Keratinocyte (primary cell): ENCODE measurements around the gene LHFPL6.

Experiments used
- CTCF ChIP-seq, 3 experiments: IDR thresholded peaks in 1 of 3; conservative IDR thresholded peaks in 1 of 3; optimal IDR thresholded peaks in 1 of 3; 2 replicates in 2 of 3; 3 replicates in 1 of 3; pipeline versions ENCODE3 to v1.5.1; 2011; ENCODE audit warnings: low read length in 3 of 3, mild to moderate bottlenecking in 3 of 3, moderate library complexity in 2 of 3, control low read depth in 1 of 3, inconsistent platforms in 1 of 3; ENCODE audit not compliant: insufficient read depth in 2 of 3; ENCODE audit errors: extremely low read depth in 1 of 3
- EZH2 ChIP-seq: IDR thresholded peaks from one replicate; pipeline ENCODE4 v1.6.1; 2012; ENCODE audit warnings: inconsistent platforms, mild to moderate bottlenecking, low read length, moderate library complexity

- TF ChIP-seq CTCF (optimal IDR thresholded peaks at IDR 0.05 in 1 of 3, IDR thresholded peaks at IDR 0.05 in 1 of 3, conservative IDR thresholded peaks at IDR 0.05 in 1 of 3; ENCODE audit: extremely low read depth in 1 of 3, insufficient read depth in 2 of 3, low read length in 3 of 3) (no peak), EZH2 (no peak)
Measured at GRCh38 chr13:39362652-39363381, 240.2 kb downstream of the LHFPL6 start.
